HG02588 (cell line): ENCODE results near the gene NFATC2.

Source experiments
- ATAC-seq: cut with Tn5 transposase; IDR thresholded peaks from one replicate; pipeline ENCODE4 v1.9.1; 2021; ENCODE audit warnings: mild to moderate bottlenecking, moderate library complexity; ENCODE audit not compliant: unreplicated experiment

The NFATC2 gene

DNA sequence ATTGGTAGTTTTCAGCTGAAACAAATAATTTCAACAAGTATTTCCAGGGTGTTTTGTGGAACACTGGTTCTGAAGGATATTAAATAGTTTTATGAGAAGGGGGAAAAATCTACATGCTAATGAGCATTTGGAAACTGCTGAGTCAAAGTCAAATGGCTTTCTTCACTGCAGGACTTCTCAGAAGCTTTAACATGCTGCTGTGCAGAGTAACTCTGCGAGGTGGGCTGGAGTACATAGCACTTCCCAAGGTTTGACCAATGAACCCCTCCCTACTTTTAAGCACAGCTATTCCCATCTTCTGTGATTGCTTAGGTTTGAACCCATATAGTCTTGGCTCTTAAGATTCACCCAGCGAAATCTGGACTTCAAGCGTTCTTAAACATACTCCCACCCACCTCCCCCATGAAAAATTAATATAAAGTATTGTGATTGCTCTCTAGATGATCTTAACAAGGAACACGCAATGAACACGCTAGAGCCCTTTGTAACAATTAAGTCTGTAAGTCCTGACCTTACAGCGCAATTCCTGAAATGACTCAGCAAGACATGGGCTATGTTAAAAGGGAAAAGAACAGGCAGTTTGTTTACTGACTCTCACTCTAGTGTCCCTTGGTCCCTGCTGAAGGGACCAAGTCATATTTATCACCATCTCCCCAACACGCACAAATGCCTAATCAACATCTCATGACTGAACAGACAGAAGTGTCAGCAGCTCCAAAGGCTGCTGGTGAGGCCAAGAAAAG, 105.2 kb downstream of the NFATC2 start:
- no peak for ATAC-seq

DNA sequence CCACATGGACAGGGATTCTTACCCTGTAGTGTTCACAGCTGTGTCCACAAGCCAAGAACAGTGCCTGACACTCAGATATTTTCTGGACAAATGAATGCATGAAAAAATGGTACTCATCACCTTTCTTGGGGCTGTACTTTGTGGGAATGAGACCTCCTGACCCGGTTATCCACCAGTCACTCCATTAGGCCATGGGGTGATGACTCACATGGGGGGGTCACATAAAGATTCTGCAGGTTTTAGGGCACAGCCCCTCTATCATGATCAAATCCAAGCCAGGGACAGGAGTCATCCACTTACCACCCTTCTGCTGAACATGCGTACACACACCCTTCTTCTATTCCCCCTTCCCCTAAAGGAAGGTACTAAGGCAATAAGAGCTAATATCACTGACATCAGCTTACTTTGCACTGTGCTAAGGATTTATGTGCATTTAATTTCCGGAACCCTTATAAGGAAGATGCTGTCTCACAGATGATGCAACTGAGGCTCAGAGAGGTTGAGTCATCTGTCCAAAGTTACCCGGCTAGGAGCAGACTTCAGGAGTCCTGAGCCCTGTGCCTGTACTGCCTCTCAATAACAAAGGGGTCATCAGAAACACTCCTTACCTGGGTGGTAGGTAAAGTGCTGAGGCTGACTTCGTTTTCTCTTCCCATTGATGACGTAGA, 107.8 kb downstream of the NFATC2 start:
- ATAC-seq: no peak

DNA sequence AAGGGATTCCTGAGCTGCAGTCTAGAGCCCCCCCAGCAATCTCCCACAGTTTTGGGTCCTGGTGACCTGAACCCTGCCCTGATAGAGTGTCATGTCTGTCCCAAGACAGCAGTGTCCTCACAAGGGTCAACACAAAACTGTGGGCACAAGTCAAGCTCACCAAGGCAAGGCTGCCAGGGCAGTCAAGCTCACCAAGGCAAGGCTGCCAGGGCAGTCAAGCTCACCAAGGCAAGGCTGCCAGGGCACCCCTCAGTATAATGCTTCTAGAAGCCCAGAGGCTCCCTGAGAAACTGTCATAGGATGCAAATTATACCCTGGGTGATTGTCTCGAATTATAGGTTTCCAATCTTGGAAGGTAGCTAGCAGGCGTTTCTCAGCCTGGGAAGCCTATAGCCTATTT, 108.5 kb downstream of the NFATC2 start:
- ATAC-seq: no peak

DNA sequence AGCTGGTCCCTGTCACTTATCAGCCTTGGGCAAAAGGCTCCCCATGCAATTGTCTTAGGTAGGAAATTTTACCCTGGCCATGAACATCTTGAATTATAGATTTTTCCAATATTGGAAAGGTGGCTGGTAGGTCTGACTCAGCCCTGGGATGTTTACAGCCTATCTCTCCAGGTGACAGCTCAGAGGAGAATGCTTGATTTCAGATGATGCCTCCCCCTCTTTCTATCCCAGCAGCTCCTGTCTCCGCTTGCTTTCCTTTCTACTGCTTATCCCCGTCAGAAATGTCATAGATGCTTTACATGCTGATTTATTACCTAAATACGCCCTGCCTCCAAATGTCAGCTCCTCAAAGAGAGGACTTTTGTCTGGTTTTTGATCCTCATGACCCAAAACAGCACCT, 109.6 kb downstream of the NFATC2 start:
- ATAC-seq: no peak

DNA sequence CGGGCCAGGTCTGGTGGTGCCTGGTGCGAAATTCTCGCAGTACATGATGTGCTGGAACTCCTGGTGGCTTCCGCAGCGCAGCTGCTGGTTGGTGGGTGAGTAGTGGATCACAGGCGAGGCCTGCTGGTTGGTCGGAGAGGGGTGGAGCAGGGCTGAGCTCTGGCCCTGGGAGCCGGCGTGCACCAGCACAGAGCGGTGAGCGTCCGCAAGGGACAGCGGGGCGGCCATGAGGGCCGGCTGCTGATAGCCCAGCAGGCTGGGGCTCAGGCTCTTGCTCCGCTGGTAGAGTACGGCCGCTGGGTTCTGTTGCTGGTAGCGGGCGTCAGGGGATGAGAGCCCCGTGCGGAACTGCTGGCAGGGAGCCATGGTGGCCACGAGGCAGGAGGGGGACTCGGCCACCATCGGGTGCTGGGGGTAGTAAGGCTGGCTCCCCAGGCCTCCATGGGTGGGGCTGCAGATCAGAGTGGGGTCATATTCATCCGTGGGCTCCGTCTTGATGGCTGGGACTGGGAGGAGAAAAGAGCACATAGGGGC, 110.2 kb downstream of the NFATC2 start:
- no peak for ATAC-seq

- no peak for ATAC-seq
Observed at GRCh38 chr20:51431321-51431720, 111.2 kb downstream of the NFATC2 start.

GRCh38 chr20:51430198-51430950, 112.1 kb downstream of the NFATC2 start:
- no peak for ATAC-seq

DNA sequence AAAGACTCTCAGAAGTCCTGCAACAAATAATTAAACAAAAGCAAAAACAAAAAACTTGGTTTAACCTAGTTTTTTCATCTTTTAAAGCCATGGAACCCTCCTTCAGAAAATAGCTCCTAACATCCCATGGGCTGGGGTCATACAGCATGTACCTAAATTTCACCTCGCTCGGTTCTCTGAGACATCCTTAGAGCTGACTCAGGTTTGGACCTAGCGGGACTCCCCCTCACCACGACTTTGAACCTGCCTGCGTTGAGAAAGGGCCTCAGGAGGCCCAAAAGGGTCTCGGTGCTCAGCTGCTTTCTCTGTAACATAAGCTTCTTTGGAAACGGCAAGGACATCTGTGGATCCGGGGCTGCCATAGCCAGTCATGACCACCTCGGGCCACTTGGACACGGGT, 112.8 kb downstream of the NFATC2 start:
- ATAC-seq: no peak

DNA sequence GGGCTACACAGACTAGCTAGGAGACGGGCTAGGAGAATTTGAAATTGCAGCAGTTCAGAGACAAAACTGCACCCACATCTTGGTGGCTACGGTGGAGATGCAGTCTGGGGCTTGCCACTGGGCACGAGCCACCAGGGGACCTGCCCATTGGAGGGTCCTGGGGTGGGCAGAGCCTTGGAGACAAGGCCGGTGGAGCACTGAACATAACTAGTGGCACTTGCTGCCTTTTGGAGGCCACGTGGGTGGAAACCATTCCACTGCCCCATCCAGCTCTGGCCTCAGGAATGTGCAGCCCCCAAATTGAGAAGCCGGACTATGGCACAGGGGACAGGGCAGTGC, 113.4 kb downstream of the NFATC2 start:
- ATAC-seq: no peak

GRCh38 chr20:51428401-51429143, 113.9 kb downstream of the NFATC2 start:
- no peak for ATAC-seq

DNA sequence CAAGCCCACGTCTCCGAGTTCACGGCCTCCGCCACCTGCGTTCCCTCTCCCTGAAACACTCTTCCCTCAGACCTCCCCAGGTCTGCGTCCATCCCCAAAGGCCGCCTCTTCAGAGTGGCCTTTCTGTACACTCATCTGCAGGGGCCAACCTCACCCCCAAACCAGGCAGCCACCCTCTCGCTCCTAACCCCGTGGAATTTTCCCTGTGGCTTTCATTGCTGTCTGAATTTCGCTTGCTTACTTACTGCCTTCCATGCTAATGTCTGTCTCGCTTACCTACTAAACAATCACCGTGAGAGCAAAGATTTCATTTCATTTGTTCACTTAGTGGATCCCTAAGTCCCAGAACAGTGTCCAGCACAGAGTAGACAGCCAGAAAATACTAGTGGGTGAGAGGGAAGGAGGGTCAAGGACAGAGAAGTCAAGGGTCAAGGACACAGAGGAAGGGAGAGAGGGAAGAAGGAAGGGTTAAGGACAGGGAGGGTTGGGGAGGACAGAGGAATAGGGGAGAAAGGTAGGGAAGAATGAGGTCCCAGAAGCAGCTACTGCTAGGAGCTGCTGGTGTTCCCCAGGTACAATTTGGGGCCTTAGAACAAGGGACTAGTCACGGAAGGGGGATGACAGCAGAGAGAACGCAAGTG, 114.7 kb downstream of the NFATC2 start:
- ATAC-seq: no peak

DNA sequence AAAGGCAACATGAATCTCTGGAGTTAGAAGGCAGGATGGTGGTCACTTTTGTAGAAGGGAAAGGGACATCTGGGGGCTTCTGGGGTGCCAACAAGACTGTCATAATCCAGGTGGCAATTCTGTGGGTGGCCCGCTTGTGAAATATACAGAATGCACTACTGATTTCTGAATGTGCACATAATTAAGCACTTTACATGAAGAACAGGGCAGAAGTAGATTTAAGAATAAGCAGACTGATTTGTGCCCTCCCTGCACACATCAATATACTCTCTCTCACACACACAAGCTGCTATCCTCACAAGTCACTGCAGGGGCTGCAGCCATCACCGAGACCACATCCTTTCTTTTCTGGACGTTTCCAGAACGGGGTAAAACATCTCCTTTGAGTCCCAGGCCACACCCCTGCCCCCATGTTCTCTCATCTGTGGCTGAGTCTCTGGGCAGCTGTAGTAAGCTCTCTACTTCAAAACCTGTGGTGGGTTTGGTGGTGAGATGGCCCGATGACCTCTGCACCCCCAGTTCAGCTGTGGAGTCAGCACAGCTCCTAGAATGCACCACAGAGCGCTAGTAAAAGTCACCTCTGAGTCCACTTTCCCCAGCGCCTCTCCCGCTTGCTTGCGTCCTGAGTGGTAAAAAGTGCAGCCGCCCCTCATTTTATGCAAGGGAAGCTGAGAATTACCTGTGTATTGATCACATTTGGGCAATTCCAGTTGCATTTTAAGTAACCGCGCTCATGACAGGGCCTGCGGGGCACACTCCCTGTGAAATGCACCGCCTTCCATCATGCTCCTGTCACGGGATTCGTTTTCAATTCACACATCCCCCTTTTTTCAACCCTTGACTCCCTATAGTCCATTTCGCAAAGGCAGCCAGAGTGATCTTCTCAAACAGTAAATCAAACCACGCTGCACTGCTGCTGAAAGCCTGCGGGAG, 115.5 kb downstream of the NFATC2 start:
- ATAC-seq: no peak

GRCh38 chr20:51425347-51426106, 117.0 kb downstream of the NFATC2 start:
- no peak for ATAC-seq

DNA sequence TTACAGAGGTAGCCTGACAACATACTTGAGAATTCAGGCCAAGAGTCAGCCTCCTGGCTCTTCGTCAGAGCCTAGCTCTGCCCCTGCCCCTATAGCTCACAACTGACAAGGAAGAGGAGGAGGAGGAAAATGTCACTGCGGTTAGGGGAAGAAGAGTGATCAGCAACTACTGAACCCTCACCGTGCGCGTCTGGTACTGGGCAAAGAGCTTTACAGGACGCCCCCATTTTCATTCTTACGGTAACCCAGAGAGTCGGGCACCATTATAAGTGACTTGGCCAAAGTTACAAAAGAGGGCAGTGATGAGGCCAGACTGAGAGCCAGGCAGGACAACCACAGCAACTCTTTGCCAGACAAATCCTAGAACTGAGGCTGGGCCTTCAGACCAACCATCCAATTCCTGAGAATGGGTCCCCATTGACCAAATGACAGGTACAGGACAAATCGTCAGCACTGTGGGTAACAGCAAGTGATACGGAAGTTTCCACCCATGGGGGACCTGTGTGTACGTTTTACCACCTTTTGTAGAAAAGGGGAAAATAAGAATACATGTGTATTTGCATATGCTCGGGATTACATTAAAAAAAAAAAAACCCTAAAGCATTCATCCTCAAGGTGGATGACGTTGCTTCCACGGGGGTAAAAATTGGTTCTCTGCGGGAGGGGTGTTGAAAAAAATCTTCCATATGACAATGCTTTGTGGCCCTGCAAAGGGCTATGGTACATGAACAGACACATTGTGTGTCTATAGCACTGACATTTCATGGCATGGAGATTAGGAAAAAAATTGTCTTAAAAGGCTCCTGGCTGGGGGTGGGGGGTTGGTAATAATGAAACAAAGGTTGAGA, 118.0 kb downstream of the NFATC2 start:
- no peak for ATAC-seq

DNA sequence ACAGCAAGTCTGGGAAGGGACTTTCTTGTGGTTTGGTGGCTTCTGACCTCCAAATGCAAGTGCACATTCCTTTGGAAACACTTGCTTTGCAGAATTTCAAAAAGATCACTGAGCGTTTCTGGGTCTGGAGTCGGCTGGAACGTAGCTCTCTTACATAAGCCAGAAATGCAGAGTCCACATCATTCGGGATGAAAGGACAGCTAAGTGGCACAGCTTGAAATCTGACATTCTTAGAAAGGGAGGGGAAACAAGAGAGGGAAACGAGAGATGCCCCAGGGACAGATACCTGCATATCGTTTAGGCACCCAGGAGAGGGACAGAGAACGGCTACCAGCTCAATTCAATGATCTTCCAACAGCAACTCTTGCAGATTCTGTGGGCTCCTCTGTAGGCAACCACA, 118.7 kb downstream of the NFATC2 start:
- ATAC-seq: no peak

- no peak for ATAC-seq
Observed at GRCh38 chr20:51423290-51423667, 119.2 kb downstream of the NFATC2 start.

DNA sequence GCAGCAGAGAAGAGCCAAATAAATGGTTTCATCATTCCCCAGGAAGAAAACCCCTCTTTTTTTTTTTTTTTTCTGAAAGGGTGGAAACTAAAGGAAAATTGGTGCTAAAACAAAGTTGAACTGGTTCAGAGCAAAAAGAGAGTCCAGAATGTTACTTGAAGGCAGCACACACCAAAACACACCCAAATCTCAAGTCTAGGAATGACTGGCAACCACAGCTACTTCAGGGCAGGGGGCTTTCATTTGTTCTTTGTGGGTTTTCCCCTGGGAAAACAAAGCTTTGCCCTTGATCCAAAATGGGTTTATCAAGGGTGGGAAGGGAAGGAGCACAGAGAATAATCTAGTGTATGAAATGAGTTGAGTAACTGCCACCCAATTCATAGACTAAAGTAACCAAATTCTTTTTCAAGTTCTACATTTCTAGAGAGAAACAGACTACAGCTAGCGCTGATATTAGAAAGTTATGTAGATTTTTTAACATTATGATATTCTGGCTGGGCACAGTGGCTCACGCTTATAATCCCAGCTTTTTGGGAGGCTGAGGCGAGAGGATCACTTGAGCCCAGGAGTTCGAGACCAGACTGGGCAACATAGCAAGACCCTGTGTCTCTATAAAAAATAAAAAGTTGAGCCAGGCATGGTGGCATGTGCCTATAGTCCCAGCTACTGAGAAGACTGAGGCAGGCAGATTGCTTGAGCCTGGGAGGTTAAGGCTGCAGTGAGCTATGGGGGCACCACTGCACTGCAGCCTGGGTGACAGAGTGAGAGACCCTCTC, 119.8 kb downstream of the NFATC2 start:
- ATAC-seq: no peak
